ENCODE results near the gene GBF1. TPM values are rescaled to one million over a fixed set of nuclear protein-coding genes. Genes with fewer than 3 reads are reported as not detected.
"Not testable (repeated sequence)": the region's sequence is repeated elsewhere in the genome, so short reads cannot be mapped to it uniquely, and the experiment has no call there.

The GBF1 gene
- total RNA-seq, 1 donor = 52.1 TPM

DNA sequence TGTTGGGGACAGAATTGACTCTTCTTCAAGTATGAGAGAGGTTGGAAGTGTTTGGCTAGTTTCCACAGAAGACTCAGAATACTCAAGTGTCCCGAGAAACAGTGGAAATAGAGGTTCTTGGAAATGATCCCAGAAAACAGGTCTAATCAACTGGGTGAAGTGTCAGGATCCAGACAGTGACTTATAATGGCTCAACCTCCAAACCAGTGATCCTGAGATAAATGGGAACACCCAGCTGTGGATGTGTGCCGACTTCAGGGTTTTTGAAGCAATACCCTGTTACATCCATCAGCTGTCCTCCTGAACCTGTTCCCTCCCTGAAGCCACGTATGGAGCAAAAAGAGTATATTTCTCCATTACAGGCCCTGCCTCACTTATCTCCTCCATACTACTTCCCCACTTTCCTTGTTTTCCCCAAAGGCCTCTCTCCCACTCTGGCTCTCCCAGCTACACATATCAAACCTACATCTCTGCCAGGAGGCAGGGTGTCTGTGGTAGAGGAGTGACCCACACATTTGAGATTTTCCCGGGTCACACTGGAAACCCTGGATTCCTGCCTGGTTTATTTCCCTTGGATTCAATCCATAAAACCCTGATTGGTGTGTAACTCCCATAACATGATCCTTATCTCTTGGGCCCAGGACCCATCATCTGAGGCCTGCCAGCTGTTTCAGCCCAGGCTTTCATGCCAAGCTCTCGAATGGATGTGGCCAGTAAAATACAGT, 36.9 kb upstream of the GBF1 start:
- peak; percentile 93 for DNase-seq (ENCODE audit: low read depth)
- no peak overlapping the region for H3K4me3 ChIP-seq (ENCODE audit: low read depth, low read length)
- TF ChIP-seq, protein P1, sequence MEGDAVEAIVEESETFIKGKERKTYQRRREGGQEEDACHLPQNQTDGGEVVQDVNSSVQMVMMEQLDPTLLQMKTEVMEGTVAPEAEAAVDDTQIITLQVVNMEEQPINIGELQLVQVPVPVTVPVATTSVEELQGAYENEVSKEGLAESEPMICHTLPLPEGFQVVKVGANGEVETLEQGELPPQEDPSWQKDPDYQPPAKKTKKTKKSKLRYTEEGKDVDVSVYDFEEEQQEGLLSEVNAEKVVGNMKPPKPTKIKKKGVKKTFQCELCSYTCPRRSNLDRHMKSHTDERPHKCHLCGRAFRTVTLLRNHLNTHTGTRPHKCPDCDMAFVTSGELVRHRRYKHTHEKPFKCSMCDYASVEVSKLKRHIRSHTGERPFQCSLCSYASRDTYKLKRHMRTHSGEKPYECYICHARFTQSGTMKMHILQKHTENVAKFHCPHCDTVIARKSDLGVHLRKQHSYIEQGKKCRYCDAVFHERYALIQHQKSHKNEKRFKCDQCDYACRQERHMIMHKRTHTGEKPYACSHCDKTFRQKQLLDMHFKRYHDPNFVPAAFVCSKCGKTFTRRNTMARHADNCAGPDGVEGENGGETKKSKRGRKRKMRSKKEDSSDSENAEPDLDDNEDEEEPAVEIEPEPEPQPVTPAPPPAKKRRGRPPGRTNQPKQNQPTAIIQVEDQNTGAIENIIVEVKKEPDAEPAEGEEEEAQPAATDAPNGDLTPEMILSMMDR (IDR thresholded peaks at IDR 0.05; ENCODE audit: insufficient read depth, low read length) = no peak

GRCh38 chr10:102211615-102212299, 33.6 kb upstream of the GBF1 start:
- TF ChIP-seq, protein P1 (IDR thresholded peaks at IDR 0.05; ENCODE audit: insufficient read depth, low read length) = no peak
- no peak overlapping the region for H3K4me3 ChIP-seq (ENCODE audit: low read depth, low read length)
- DNase-seq (ENCODE audit: low read depth) = no peak

GRCh38 chr10:102213599-102213998, 31.7 kb upstream of the GBF1 start:
- not testable (repeated sequence) for H3K4me3 ChIP-seq (ENCODE audit: low read depth, low read length); DNase-seq (ENCODE audit: low read depth)

DNA sequence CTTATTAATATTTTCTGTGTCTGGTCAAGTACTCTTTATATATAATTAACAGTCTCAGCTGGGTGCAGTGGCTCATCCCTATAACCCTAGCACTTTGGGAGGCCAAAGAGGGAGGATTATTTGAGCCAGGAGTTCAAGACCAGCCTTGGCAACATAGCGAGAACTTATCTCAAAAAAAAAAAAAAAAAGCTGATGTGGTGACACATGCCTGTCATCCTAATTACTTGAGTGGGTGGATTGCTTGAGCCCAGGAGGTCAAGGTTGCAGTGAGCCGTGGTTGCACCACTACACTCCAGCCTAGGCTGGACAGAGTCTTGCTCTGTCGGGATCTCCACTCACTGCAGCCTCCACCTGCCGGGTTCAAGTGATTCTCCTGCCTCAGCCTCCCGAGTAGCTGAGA, 26.0 kb upstream of the GBF1 start:
- TF ChIP-seq, protein P1 (IDR thresholded peaks at IDR 0.05; ENCODE audit: insufficient read depth, low read length) = no peak
- H3K4me3 ChIP-seq (ENCODE audit: low read depth, low read length) = no peak overlapping the region
- DNase-seq (ENCODE audit: low read depth) = no peak

DNA sequence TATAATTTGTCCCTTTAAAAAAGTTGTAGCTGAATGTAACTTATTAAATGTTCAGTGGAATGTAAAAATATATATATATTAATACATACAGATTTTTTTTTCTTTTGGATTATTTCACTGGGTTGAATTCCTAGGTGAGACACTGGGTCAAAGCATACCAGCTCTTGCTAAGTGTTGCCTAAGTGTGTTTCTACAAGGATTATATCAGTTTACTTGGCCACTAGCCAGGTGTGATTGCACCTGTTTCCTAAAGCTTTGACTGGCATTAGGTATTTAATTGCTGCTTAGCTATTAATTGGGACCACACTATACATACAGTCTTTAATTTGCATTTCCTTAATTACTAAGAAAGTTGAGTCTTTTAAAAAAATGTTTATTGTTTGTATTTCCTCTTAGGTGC, 24.7 kb upstream of the GBF1 start:
- DNase-seq (ENCODE audit: low read depth) = no peak
- H3K4me3 ChIP-seq (ENCODE audit: low read depth, low read length) = no peak overlapping the region
- TF ChIP-seq, protein P1 (IDR thresholded peaks at IDR 0.05; ENCODE audit: insufficient read depth, low read length) = no peak

GRCh38 chr10:102222797-102223196, 22.5 kb upstream of the GBF1 start:
- no peak overlapping the region for H3K4me3 ChIP-seq (ENCODE audit: low read depth, low read length)
- no peak for DNase-seq (ENCODE audit: low read depth)
- TF ChIP-seq, protein P1 (IDR thresholded peaks at IDR 0.05; ENCODE audit: insufficient read depth, low read length) = no peak

DNA sequence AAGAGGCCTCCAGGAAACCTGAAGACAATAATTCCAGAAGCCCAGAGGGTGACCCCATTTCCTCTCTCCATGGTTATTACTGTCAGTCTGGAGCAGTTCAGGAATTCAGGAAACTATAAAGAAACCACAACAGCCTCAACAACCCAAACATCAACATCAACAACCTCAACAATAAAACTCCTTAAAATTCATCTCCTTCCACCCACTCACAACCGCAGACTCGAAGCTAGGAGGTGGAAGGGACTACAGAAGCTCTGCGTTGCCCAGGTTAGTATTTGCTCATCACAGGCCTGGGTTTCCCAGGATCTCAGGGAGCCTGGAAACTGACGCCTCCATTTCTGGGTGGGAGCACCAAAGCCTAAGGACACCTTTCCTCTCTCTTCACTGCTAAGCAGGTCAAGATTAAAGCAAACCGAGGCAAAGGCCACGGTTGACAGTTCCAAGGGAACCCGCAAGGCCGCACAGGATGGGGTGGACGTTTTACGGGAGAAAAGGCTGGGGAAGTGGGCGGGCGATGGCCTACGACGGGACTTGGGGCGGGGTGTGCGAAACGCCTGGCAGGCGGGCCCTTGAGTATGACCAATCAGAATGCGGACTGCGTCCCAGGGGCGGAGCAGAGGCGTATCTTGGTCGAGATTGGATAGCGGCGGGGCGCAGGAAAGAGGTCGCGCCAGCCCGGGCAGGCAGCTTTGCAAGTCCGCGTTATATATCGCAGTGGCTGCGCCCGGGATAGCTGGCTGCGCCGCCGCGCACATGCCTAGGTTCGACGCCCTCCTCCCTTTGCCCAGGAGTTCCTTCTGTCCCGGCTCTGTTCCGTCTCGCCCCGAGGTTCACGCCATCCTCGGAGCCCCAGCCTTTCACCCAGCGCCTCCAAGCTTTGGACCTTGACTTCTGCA, 19.4 kb upstream of the GBF1 start, which contains the start of gene ELOVL3:
ELOVL3 (plus strand) TSS at position 654 of the 896 bp plus-strand sequence. CDS start 250 bp downstream, outside the sequence.
- H3K4me3 ChIP-seq (ENCODE audit: low read depth, low read length) = peak within 1 kb of the TSS; percentile 54
- peak; percentile 94 for DNase-seq (ENCODE audit: low read depth)
- TF ChIP-seq, protein P1 (IDR thresholded peaks at IDR 0.05; ENCODE audit: insufficient read depth, low read length) = no peak
